Activated naive CD8-positive, alpha-beta T cell treated with anti-CD3 and anti-CD28 coated beads for 36 hours (primary cell): ENCODE results near the gene EHBP1. TPM values are rescaled to one million over a fixed set of nuclear protein-coding genes. Genes with fewer than 3 reads are reported as not detected.

ENCODE experiments used
- DNase-seq: peaks from one replicate; pipeline ENCODE4 v3.0.0; 2021
- H3K27ac Mint-ChIP-seq: one replicate; pipeline ENCODE4 v1.8.0; 2022; ENCODE audit warnings: mild to moderate bottlenecking, moderate library complexity, mixed read lengths
- H3K27me3 Mint-ChIP-seq: one replicate; pipeline ENCODE4 v1.8.0; 2022; ENCODE audit warnings: mild to moderate bottlenecking, mixed read lengths
- H3K36me3 Mint-ChIP-seq: one replicate; pipeline ENCODE4 v1.8.0; 2021; ENCODE audit warnings: mild to moderate bottlenecking, mixed read lengths
- H3K4me1 Mint-ChIP-seq: one replicate; pipeline ENCODE4 v1.8.0; 2021; ENCODE audit warnings: mixed read lengths
- H3K4me3 Mint-ChIP-seq: one replicate; pipeline ENCODE4 v1.8.0; 2022; ENCODE audit warnings: mild to moderate bottlenecking, moderate library complexity, mixed read lengths
- H3K9me3 Mint-ChIP-seq: one replicate; pipeline ENCODE4 v1.8.0; 2022; ENCODE audit warnings: mixed read lengths
- total RNA-seq, 2 experiments: library from RNA; stranded (reverse); gene quantifications; one replicate each; pipeline ENCODE4 v1.2.3, GENCODE V29; 2021

The EHBP1 gene
- total RNA-seq, 2 experiments from 2014 or later, result 25.3 to 28.2 TPM

GRCh38 chr2:62881162-62881795, 175.8 kb downstream of the EHBP1 start:
- Mint-ChIP-seq H3K27ac (no peak overlapping the region), H3K27me3 (no peaks in the 10 kb centered on the region), H3K9me3 (peaks cover 15% of the 10 kb centered on the region), H3K36me3 (peaks cover 45% of the 10 kb centered on the region), H3K4me1 (no peaks in the 10 kb centered on the region), H3K4me3 (no peak overlapping the region)
- DNase-seq, result no peak

- Mint-ChIP-seq H3K27ac (no peak overlapping the region), H3K4me3 (no peak overlapping the region), H3K4me1 (no peaks in the 10 kb centered on the region), H3K36me3 (peaks cover 23% of the 10 kb centered on the region), H3K9me3 (peaks cover 7% of the 10 kb centered on the region), H3K27me3 (no peaks in the 10 kb centered on the region)
- no peak for DNase-seq
Observed at GRCh38 chr2:62883629-62884028, 178.1 kb downstream of the EHBP1 start.

- Mint-ChIP-seq H3K4me3 (no peak overlapping the region), H3K27me3 (no peaks in the 10 kb centered on the region), H3K27ac (no peak overlapping the region), H3K9me3 (peaks cover 7% of the 10 kb centered on the region), H3K4me1 (no peaks in the 10 kb centered on the region), H3K36me3 (peaks cover 21% of the 10 kb centered on the region)
- DNase-seq, result no peak
Observed at GRCh38 chr2:62884086-62884485, 178.6 kb downstream of the EHBP1 start.

GRCh38 chr2:62884514-62884913, 179.0 kb downstream of the EHBP1 start:
- Mint-ChIP-seq H3K9me3 (peaks cover 6% of the 10 kb centered on the region), H3K4me3 (no peak overlapping the region), H3K4me1 (no peaks in the 10 kb centered on the region), H3K27me3 (no peaks in the 10 kb centered on the region), H3K27ac (no peak overlapping the region), H3K36me3 (peaks cover 16% of the 10 kb centered on the region)
- no peak for DNase-seq

DNA sequence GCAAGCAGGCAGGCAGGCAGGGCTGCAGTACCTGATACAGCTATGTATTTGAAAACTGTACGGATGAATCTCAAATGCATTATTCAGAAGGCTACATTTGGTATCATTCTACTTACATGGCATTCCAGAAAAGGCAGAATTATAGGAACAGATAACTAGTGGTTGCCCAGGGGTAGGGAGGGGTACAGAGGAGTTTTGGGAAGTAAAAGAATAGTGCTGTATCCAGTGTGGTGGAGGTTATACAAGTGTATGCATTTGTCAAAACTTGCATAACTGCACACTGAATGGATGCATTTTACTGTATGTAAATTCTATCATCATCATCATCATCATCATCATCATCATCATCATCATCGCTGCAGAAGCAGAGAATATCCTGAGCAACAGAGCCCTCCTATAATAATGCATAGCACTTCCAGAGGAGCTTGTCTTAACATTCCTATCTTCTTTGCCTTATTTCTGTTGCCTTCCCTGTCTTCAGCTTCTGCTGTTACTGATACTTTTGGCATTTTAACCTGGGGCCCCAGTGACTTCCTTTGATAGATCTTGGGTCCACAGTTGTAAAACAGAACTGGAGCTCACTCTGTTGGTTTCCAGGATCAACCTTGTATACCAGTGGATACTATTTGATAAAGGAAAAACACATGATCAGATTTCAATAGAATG, 189.6 kb downstream of the EHBP1 start:
- no peak for DNase-seq
- Mint-ChIP-seq H3K27ac (no peak overlapping the region), H3K4me1 (no peaks in the 10 kb centered on the region), H3K4me3 (no peak overlapping the region), H3K27me3 (no peaks in the 10 kb centered on the region), H3K9me3 (no peaks in the 10 kb centered on the region), H3K36me3 (peaks cover 8% of the 10 kb centered on the region)

GRCh38 chr2:62895632-62896009, 190.1 kb downstream of the EHBP1 start:
- H3K4me3 Mint-ChIP-seq, result no peak overlapping the region
- no peak for DNase-seq
- no peaks in the 10 kb centered on the region for H3K4me1 Mint-ChIP-seq
- H3K36me3 Mint-ChIP-seq, result peaks cover 4% of the 10 kb centered on the region
- H3K27me3 Mint-ChIP-seq, result no peaks in the 10 kb centered on the region
- H3K9me3 Mint-ChIP-seq, result no peaks in the 10 kb centered on the region
- no peak overlapping the region for H3K27ac Mint-ChIP-seq

GRCh38 chr2:62897187-62897827, 191.8 kb downstream of the EHBP1 start:
- Mint-ChIP-seq H3K4me1 (no peaks in the 10 kb centered on the region), H3K27ac (no peak overlapping the region), H3K4me3 (no peak overlapping the region), H3K36me3 (peaks cover 4% of the 10 kb centered on the region), H3K27me3 (no peaks in the 10 kb centered on the region), H3K9me3 (no peaks in the 10 kb centered on the region)
- DNase-seq, result no peak

DNA sequence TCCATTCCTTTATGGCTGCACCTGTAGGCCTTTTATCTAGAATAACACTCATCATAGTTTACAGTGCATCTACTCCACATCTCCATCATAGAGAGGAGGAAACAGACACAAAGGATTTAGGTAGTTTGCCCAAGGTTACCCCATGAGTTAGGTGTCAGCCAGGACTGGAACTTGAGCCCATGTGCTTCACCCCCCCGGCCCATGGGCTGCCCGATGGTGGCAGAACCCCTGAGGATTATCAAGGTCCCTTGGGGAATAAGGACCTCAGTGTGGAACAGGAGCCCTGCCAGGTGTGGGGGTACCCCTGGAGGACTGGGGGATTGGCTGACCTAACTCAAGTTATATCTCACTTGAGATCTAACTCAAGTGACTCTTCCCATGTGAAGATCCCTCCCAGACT, 198.8 kb downstream of the EHBP1 start:
- Mint-ChIP-seq H3K27ac (no peak overlapping the region), H3K4me3 (no peak overlapping the region), H3K4me1 (peaks cover 2% of the 10 kb centered on the region), H3K27me3 (no peaks in the 10 kb centered on the region), H3K9me3 (no peaks in the 10 kb centered on the region), H3K36me3 (no peaks in the 10 kb centered on the region)
- no peak for DNase-seq

DNA sequence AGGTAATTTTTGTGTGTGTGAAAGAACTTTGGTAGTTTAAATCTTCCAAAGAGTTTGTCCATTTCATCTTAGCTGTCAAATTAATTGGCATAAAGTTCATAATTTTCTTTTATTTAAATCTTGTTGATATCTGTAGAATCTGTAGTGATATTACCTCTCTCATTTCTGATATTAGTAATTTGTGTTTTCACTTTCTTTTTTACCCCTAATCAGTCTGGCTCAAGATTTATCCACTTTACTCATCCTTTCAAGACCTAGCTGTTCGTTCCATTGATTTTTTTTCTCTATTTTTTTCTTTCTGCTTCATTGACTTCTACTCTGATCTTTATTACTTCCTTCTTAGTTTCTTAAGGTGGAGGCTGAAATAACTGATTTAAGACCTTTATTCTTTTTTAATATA, 202.6 kb downstream of the EHBP1 start:
- Mint-ChIP-seq H3K27ac (no peak overlapping the region), H3K36me3 (no peaks in the 10 kb centered on the region), H3K4me3 (no peak overlapping the region), H3K4me1 (peaks cover 2% of the 10 kb centered on the region), H3K27me3 (no peaks in the 10 kb centered on the region), H3K9me3 (no peaks in the 10 kb centered on the region)
- no peak for DNase-seq

DNA sequence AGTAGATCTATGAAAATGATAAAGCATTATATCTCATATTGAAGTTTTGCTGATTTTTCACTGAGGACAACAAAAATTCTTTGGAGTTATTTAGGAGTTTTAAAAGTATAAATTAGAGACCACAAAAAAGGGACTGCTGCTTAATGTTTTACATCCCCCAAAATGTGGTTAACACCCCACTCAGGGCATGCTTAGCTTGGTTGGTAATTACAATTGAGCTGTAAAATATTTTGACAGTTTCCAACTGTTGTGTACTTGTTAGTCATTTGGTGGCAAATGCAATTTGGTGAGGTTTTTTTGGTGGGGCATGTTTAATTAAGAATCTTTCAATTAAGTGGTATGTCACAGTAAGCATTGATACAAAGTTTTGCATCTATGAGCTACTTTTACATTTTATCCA, 207.8 kb downstream of the EHBP1 start:
- Mint-ChIP-seq H3K9me3 (peaks cover 3% of the 10 kb centered on the region), H3K27ac (no peak overlapping the region), H3K4me1 (peaks cover under 1% of the 10 kb centered on the region), H3K36me3 (peaks cover 7% of the 10 kb centered on the region), H3K4me3 (no peak overlapping the region), H3K27me3 (no peaks in the 10 kb centered on the region)
- DNase-seq, result no peak

GRCh38 chr2:62919041-62919440, 213.5 kb downstream of the EHBP1 start:
- H3K36me3 Mint-ChIP-seq, result peaks cover 39% of the 10 kb centered on the region
- DNase-seq, result no peak
- H3K27ac Mint-ChIP-seq, result no peak overlapping the region
- peaks cover 12% of the 10 kb centered on the region for H3K9me3 Mint-ChIP-seq
- no peaks in the 10 kb centered on the region for H3K4me1 Mint-ChIP-seq
- H3K4me3 Mint-ChIP-seq, result no peak overlapping the region
- H3K27me3 Mint-ChIP-seq, result no peaks in the 10 kb centered on the region

DNA sequence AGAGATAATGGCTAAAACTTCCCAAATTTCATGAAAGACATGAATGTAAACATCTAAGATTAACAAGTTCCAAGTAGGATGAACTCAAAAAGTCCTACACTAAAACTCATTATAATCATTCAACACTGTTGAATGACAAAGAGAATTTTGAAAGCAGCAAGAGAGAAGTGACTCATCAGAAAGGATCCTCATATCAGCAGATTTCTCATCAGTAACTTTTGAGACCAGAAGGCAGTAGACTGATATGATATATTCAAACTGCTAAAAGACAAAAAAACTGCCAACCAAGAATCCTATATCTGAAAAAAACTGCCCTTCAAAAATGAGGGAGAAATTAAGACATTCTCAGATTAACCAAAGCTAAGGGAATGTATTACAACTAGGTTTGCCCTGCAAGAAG, 214.6 kb downstream of the EHBP1 start:
- Mint-ChIP-seq H3K27me3 (no peaks in the 10 kb centered on the region), H3K36me3 (peaks cover 48% of the 10 kb centered on the region), H3K4me3 (no peak overlapping the region), H3K4me1 (no peaks in the 10 kb centered on the region), H3K27ac (no peak overlapping the region), H3K9me3 (peaks cover 20% of the 10 kb centered on the region)
- DNase-seq, result no peak

GRCh38 chr2:62923242-62923641, 217.7 kb downstream of the EHBP1 start:
- H3K27me3 Mint-ChIP-seq, result no peaks in the 10 kb centered on the region
- no peak overlapping the region for H3K4me3 Mint-ChIP-seq
- DNase-seq, result no peak
- H3K4me1 Mint-ChIP-seq, result no peaks in the 10 kb centered on the region
- H3K36me3 Mint-ChIP-seq, result peaks cover 40% of the 10 kb centered on the region
- H3K27ac Mint-ChIP-seq, result no peak overlapping the region
- H3K9me3 Mint-ChIP-seq, result peaks cover 18% of the 10 kb centered on the region

DNA sequence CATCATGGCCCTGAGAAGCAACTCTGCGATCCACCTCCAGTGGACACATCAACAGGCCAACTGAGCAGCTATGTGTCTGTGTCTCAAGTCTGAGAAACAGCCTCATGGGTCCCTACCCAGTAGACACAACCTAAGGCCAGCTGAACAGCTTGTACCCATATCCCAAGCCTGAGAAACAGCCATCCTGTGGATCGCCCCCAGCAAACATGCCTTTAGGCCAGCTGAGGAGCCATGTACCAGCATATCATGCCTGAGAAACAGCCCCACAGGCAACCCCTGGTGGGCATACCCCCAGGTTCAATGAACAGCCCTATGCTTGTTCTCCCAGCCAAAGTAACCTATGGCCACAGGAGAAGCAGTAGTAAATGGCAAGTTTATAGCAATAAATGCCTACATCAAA, 218.4 kb downstream of the EHBP1 start:
- Mint-ChIP-seq H3K27me3 (no peaks in the 10 kb centered on the region), H3K4me1 (no peaks in the 10 kb centered on the region), H3K27ac (no peak overlapping the region), H3K36me3 (peaks cover 40% of the 10 kb centered on the region), H3K4me3 (no peak overlapping the region), H3K9me3 (peaks cover 18% of the 10 kb centered on the region)
- DNase-seq, result no peak

- H3K27me3 Mint-ChIP-seq, result no peaks in the 10 kb centered on the region
- H3K27ac Mint-ChIP-seq, result no peak overlapping the region
- H3K4me3 Mint-ChIP-seq, result no peak overlapping the region
- H3K36me3 Mint-ChIP-seq, result peaks cover 10% of the 10 kb centered on the region
- no peaks in the 10 kb centered on the region for H3K4me1 Mint-ChIP-seq
- peaks cover 12% of the 10 kb centered on the region for H3K9me3 Mint-ChIP-seq
- no peak for DNase-seq
Observed at GRCh38 chr2:62928015-62928414, 222.5 kb downstream of the EHBP1 start.

- no peaks in the 10 kb centered on the region for H3K4me1 Mint-ChIP-seq
- no peaks in the 10 kb centered on the region for H3K27me3 Mint-ChIP-seq
- H3K9me3 Mint-ChIP-seq, result peaks cover 1% of the 10 kb centered on the region
- no peak for DNase-seq
- H3K27ac Mint-ChIP-seq, result no peak overlapping the region
- H3K4me3 Mint-ChIP-seq, result no peak overlapping the region
- H3K36me3 Mint-ChIP-seq, result no peaks in the 10 kb centered on the region
Observed at GRCh38 chr2:62931536-62931935, 226.0 kb downstream of the EHBP1 start.
